HG03196 (cell line): Measurements from ENCODE around the gene RPS27.
A peak's percentile ranks its signal among the peaks of the same experiment; 100 is the strongest.
"Not testable (repeated sequence)": the region's sequence is repeated elsewhere in the genome, so short reads cannot be mapped to it uniquely, and the experiment has no call there.

ENCODE experiments used
- ATAC-seq: cut with Tn5 transposase; IDR thresholded peaks from one replicate; pipeline ENCODE4 v1.9.1; 2021; ENCODE audit not compliant: unreplicated experiment

Gene RPS27

DNA sequence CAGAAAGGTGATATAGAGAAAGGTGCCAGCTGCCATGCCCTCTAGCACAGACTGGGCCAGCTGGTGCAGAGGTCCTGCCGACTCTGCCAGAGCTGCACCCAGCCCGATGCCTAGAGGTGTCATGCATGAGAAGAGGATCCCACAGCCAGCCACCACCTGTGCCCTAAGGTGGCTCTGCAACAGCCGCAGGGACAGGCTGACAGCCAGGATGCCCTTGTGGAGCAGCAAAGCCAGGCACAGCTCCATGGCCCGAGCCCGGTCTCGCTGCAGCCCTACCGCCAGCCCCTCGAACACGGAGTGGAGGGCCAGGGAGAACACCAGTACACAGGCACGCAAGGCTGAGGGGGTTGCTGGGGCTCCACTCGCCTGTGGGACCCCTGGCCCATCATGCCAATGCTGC lies 30.4 kb upstream of the RPS27 start:
- ATAC-seq, result no peak

DNA sequence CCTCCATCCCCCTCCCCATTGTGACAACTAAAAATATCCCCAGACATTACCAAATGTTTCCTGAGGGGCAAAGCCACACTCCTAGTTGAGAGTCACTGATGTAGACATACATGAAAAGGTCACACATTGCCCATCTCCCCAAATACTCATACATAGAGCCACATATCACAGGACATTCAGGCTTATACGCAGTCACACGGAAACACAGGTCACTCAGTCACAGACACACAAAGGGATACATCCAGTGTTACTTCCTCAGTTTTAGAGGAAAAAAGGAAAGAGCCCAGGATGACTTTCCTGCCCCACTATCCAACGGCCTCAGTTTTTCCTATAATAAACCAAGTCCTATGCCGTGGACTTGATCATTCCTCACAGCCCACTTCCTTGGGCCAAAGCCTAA lies 29.1 kb upstream of the RPS27 start:
- no peak for ATAC-seq

DNA sequence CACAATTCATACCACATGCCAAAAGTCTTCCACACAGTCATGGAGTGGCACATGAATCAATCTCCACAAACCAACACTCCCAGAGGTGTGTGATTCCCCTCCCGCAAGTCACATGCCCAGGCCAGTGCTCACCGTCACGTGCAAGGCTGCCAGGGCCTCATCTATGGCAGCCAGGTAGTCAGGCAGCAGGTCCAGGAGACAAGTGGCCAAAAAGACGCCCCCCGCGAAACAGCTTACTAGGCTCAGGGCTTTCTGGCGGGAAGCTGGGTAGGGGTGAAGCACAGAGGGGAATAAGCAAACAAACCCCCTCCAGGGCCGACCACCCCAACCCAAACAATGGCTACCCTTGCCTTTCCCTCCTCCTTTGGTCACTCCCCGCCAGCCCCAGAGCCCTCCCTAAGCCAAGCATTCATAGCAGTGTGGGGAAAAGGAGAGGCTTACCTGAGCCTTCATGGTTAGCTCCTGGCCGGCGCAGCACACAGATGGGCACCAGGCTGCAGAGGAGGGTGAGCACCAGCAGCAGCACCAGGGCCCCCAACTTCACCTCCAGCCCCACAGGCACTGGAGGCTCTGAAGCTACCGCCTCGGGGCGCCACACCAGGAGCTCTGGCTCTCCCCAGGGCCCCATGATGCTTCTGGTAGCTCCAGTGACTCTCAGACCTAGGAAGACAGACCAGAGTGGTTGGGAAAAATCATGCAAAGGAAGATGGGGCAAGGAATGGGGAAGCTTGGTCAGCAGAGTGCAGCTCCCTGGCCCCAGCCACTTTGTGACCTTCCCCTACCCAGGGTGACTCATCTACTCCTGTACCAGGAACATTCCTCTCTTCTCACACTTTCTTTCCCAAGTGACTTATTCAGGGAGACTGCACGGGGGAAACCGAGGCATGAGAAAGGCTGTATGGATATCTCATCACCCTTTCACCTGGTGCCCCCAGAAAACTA lies 28.2 kb upstream of the RPS27 start:
- no peak for ATAC-seq

DNA sequence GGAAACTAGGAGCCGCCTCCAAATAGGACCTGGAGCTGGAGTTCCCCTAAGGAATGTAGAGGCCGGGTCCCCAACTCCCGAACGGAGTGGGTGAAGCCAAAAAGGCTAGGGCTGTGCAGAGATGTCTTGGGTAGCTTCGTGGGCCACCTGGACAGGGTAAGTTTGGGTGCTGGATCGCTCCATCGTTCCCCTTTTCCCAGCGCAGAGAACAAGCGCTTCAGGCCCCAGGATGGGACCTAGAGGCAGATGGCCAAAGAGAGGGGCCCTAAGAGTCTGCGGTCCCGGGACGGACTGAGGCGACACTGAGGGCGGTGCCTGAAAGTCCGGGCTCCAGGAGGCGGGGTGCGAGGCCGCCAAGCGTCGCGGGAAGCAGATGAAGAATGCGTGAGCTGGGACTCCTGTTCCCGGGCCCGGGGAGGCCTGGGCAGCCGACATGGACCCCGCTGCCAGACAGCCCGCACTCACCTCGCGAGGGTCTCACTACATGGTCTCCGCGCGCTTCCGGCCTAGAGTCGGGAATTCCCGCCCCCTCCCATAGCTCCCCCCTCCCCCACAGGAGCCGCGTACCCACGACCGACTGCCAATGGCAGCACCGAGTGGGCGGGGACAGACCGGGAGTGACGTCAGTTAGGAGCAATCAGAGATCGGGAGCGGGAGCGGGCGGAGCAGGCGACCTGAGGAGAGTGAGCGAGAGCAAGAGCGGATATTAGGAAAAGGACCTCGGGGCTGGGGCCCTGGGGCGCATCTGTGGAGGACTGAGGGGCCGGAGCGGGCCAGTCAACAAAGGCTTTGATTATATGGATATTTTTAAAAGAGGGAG lies 27.3 kb upstream of the RPS27 start, which contains the start of gene SLC39A1:
Gene SLC39A1, minus strand, starts transcription at position 508 of the 820 bp plus-strand sequence. CDS start 822 bp downstream, outside the sequence.
- peak; percentile 41 for ATAC-seq

DNA sequence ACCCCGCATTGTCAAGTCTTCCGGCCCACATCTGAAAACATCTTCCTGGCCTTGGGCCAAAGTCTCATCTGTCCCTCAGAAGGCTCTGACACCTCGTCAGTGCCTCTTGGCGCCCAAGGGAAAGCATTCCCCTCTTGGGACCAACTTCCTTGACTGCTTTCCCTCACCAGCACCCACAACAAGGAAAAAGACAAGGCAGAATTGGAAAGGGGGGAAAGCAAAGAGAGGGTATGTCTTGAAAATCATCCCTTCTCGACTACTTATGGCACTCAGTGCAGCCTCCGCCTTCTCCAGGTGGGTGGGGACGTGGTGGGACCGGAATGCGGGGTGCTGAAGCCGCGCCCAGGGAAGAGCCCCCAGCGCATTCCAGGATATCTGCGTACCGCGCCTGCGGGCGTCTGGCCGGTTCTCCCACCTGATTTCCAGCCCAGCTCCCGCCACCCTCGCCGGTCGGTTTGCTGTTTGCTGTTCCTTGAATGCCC lies 26.7 kb upstream of the RPS27 start:
- no peak for ATAC-seq

DNA sequence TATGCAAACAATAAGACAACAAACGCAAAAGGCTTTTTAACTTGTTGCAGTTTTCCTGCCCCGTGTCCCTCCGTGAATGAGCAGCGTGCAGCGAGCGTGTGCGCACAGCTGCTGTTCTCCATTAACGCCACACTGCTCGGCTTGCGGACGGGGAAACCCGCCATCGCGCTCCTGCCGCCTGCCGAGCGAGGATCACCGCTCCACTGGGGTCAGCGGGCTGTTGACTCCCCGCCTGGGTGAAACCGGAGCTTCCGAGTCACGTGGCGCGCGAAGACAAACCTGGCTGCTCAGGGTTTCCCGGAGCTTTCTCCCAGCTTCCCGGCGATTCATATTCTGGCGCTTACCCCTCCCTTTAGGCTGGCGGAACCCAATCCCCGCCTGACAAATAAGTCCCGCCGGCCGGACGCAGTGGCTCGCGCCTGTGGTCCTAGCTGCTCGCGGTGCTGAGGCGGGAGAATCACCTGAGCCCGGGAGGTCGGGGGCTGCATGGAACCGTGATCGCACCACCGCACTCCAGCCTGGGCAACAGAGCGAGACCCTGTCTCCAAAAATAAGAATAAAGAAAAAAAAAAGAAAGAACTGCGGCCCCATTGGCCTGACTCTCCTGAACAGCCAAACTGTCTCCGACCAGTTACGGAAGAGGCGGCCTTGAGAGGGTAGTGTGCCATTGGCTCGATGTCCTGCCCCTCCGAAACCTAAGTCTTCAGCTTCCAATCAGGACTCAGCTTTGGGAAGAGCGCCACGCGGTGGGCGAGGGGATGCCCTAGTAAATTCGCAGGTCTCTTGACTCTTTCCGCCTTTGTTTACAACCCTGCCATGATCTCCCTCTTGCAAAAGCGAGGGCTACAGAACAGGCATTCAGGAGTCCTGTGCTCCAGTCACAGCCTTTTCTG lies 23.2 kb upstream of the RPS27 start, which contains the start of gene CREB3L4:
Gene CREB3L4, plus strand, starts transcription at position 796 of the 893 bp plus-strand sequence. CDS start 624 bp downstream, outside the sequence.
- ATAC-seq, result peak; percentile 68

DNA sequence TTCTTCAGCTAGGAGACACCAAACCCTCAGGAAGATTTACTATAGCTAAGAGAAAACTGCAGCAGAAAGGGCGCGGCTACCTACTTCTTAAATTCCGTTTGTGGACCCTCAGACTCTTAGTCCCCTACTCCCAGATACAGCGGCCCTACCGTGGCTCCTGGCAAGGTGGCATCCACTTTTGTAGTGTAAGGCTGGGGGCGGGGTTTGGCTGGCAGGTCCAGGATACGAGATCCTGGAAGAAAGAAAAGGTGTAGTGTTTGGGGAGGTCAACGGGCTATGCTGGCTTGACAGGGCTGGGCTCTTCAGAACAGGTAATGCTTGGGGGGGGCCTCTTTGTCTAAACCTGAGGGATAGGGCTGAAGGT lies 22.6 kb upstream of the RPS27 start:
- no peak for ATAC-seq

DNA sequence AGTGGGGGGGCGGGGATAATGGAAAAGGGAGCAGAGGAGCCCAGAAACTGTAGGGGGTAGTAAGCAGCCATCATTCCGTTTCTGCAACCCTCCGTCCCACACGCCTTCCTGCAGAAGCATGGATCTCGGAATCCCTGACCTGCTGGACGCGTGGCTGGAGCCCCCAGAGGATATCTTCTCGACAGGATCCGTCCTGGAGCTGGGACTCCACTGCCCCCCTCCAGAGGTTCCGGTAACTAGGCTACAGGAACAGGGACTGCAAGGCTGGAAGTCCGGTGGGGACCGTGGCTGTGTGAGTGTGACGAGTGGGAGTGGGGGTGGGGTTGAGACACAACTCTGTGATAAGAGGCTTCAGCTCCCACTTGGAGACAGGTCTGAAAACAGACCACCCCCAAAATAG lies 22.2 kb upstream of the RPS27 start:
- no peak for ATAC-seq

DNA sequence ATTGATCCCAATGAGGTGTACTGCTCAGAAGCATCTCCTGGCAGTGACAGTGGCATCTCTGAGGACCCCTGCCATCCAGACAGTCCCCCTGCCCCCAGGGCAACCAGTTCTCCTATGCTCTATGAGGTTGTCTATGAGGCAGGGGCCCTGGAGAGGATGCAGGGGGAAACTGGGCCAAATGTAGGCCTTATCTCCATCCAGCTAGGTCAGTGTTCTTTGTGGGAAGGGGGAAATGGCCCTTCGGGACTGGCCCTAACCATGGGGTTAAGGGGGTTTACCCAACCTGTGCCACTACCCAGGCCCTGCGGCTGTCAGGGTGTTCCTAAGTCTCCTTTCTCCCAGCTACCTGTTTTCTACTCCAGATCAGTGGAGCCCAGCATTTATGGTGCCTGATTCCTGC lies 21.6 kb upstream of the RPS27 start:
- no peak for ATAC-seq

DNA sequence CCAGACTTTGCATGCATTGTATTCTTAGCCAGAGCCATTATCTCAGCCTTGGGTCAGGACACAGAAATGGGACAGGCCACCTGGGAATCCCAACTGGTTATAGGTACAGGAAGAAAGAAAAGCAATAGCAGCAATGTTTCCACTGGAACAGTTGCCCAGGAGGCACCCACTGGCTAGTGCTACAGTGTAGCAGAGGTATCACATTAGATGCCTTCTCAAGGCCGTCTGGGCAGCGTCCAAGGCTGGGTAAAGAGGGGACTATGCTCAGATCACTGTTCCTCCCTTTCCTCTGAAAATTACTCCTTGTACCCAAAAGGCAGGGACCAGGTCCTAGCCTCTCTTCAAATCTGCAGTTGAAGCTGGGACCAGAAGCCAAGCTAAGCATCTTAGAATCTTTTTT lies 20.2 kb upstream of the RPS27 start:
- no peak for ATAC-seq

DNA sequence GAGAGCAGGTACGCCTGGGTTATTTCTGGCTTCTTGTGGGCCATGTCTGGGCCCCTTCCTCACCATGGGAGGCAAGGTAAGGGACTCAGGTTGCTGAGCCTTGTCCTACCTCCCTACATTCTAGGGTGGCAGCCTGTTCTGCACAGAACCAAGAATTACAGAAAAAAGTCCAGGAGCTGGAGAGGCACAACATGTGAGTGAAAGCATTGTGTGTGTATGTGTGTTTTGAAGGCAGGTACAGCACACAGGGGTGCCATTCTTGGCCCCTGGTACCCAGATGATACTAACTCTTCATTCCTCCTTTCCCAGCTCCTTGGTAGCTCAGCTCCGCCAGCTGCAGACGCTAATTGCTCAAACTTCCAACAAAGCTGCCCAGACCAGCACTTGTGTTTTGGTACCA lies 17.5 kb upstream of the RPS27 start:
- no peak for ATAC-seq

DNA sequence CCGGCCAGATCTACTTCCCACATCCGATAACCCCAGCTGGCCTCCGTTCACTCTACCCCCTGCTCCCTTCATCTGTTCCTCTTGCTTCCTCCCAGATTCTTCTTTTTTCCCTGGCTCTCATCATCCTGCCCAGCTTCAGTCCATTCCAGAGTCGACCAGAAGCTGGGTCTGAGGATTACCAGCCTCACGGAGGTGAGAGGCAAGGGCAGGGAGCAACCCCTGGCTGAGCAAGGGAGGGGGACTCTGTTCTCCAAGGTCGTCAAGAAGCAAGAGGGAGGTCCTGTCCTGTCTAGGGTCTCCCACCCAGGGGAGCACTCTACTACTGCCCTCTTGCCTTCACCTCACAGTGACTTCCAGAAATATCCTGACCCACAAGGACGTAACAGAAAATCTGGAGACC lies 17.0 kb upstream of the RPS27 start:
- no peak for ATAC-seq

DNA sequence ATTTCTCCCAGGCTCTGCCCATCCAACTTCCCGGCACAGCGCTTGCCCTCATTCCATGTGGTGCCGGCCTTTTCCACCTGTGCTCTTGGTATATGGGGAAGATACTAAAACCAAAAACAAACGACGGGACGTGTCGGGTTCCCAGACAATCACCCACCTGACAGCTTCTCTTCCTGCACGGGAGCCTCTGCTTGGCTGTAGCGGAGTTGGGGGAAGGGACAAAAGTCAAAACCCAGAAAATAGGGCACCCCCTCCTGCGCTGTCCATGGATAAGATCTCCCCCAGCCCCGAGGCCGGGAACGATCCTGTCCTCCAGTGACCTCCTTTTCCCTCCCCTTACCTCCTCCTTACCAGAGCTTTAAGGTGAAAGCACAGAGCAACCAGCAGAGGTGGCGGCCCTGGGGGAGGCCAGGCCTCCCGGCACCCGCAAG lies 13.7 kb upstream of the RPS27 start:
- ATAC-seq, result no peak

DNA sequence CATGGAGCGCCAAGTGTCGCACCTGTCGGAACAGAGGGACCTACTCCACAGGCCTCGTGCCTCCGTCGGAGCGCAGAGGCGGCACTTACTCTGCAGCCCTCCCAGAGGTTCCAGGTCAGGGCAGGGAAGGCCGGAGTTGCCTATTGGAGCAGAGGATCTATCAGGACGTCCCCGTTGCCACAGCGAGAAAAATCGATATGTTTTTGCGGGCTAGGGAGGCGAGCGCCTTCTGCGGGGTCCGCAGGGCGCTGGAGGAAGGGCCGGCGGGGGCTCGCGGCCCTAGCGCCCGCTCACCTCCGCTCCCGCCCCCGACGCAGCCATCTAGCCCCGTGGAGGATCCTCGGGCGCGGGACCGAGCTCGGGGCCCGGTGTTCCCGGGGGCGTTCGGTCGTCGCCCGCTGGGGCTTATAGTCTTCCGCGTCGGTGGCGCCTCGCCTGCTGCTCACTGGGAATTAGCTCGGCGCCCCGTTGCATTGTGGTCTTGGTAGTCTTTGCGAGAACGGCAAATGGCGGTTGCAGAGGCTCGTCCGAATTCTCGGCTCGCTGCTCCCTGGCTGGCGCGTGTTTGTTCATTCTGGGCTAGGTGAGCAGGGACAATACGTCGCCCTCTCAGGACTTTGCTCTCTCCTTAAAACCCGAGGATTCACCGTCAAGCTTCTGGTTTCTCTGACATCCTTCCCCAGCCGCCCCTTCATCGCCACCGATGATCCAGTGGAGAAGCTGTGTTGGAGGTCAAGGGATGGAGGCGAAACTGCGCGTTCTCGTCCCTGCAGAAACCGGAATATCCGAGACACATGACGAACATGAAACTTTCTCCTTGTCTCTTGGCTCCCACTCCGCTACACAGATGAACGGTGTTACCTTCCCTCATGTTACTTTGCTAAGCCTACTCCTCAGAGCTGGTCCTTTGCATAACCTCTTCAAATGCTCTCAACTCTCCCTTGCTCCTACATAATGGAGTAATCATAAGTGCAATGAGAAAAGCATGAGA lies 13.0 kb upstream of the RPS27 start, which contains the start of gene JTB:
Gene JTB, minus strand, starts transcription at position 425 of the 991 bp plus-strand sequence. Its CDS starts 422 bp downstream, at position 3.
- peak; percentile 79 for ATAC-seq

DNA sequence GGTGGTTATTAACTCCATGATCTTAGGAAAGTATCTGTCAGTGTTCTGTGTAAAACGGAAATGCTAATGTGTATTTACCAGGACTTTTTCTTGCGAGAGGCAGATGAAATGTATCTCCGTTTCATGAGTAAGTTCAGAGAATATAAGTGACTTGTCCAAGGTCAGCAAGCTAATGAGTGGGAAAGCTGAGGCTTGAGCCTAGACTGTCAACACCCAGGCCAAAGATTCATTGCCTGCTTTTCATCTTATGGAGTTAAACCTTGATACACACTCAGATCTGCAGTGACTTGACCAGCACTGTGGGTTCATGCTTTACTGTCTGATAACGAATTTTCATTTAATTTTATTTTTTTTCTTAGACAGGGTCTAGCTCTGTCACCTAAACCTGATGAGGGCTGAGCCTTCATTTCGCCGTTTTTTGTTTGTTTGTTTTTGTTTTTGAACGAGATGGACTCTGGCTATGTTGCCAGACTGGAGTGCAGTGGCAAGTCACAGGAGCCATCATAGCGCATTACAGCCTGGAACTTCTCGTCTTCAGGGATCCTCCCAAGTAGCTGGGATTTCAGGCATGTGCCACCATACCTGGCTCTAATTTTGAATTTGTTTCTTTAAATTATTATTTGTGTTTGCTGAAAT lies 12.2 kb upstream of the RPS27 start:
- no peak for ATAC-seq

DNA sequence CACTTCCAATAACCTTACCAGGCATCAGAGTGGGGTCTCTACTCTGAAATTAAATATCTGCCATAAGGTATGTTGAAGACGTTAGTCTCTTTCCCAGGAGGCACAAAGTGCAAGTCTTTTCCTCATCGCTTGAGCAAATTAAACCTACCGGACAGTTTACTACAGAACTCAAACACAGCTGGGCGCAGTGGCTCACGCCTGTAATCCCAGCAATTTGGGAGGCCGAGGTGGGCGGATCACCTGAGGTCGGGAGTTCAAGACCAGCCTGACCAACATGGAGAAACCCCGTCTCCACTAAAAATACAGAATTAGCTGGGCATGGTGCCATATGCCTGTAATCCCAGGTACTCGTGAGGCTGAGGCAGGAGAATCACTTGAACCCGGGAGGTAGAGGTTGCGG lies 11.5 kb upstream of the RPS27 start:
- ATAC-seq, result not testable (repeated sequence)

DNA sequence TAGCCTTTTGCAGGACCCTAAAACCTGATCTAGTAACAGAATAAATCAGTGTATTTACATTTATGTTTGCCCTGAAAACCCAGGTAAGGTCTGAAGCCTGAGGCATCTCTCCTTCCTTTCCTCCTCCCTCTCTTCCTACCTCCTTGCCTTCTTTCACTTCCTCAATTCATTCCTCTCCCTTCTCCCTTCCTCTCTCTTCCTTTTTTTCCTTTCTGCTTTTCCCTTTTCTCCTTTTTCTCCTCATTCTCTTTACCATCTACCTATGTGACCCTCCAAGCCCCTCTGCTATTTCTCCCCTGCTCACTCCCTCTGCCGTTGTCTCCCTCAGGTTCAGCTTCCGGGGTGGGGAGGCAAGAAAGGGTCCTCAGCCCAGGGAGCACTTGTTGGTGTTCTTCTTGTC lies 8.8 kb upstream of the RPS27 start:
- ATAC-seq, result not testable (repeated sequence)

DNA sequence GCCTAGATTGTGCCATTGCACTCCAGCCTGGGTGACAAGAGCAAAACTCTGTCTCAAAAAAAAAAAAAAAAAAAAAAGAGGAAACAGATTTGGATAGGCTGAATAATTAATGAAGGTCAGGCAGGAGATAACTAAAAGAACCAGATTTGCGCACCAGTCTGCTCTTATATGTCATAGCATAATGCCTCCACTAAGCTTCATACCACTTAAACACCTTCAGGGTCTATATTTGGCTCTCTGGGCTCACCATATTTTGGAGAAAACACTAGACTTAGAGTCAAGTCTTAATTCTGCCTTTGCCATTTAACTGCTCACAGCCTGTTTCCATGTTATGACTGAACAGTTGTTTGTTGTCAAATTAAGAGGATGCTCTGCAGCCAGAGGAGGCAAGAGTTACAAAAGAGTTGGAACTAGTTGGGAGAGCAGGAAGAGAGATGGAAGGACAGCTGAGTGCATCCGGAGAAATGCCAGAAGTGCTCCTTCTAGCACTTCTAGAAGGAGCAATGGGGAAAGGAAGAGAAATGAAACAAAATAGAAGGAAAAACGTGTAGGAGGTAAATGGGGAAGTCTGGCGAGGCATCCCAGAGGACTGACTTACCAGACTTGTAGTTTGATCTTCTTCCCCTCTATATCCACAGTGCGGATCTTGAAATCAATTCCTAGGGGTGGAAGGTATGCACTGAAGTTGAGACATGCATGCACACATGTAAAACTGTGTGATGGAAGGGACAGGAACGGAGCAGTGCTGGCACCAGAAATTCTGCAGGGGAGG lies 6.3 kb upstream of the RPS27 start:
- ATAC-seq, result no peak
